C4-2B (cell line): Measurements from ENCODE around the gene KCNC1.

Experiments used
- H3K27ac ChIP-seq: fragments of 450-650 bp; 2 replicates; pipeline ENCODE4 v1.5.1; 2017
- CTCF ChIP-seq: fragments of 450-650 bp; conservative IDR thresholded peaks from 2 replicates; pipeline ENCODE4 v1.5.1; 2017; ENCODE audit warnings: mild to moderate bottlenecking
- ZFX ChIP-seq: fragments of 450-650 bp; IDR thresholded peaks from 2 replicates; pipeline ENCODE4 v1.6.1; 2017

KCNC1 gene

GRCh38 chr11:17753153-17753552, 18.6 kb downstream of the KCNC1 start:
- TF ChIP-seq CTCF (no peak), ZFX (no peak)
- no peak overlapping the region for H3K27ac ChIP-seq

DNA sequence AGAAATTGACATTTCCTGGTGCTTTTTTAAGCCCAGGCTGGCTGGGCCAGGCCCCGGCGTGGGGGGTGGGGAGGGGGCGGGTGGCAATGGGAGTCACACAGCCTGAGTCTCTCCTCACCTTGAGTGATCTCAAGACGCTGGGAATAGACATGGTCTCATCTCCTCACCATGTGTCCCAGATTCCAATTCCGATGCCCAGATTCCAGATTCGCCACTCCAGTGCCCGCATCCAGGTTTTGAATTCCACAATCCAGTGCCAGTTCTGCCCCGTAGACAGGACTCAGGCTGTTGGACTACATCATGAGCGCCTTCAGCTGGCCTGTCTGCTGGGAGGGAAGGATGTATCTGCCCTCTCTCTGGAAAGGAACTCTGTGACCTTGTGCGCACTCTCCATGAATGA, 19.1 kb downstream of the KCNC1 start:
- H3K27ac ChIP-seq = no peak overlapping the region
- TF ChIP-seq CTCF = no peak
- no peak for TF ChIP-seq ZFX

GRCh38 chr11:17755891-17756290, 21.3 kb downstream of the KCNC1 start:
- H3K27ac ChIP-seq = no peak overlapping the region
- TF ChIP-seq CTCF = no peak
- no peak for TF ChIP-seq ZFX

GRCh38 chr11:17760102-17761029, 25.8 kb downstream of the KCNC1 start:
- no peak overlapping the region for H3K27ac ChIP-seq
- TF ChIP-seq ZFX (no peak), CTCF (peak; percentile 89)

GRCh38 chr11:17762309-17762974, 27.9 kb downstream of the KCNC1 start:
- no peak overlapping the region for H3K27ac ChIP-seq
- TF ChIP-seq CTCF (0 out of 2 replicates have a peak, but pooled peaks have one; percentile 9), ZFX (no peak)

GRCh38 chr11:17763244-17763643, 28.7 kb downstream of the KCNC1 start:
- H3K27ac ChIP-seq = no peak overlapping the region
- TF ChIP-seq CTCF = no peak
- no peak for TF ChIP-seq ZFX

DNA sequence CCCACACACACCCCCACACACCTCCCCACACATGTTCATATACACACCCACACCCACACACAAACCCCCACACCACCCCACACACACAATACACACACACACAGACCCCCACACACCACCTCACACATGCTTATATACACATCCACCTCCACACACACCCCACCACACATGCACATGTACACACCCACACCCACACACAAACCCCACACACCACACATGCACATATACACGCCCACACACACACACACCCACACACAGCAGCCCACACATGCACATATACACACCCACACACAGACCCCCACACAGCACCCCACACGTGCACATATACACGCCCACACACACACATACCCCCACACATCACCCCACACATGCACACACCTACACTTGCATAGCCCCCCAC, 29.1 kb downstream of the KCNC1 start:
- TF ChIP-seq CTCF (no peak), ZFX (no peak)
- H3K27ac ChIP-seq = no peak overlapping the region
